K562 (cell line): ENCODE results near the gene AKAP13.

ENCODE experiments used
- BCLAF1 ChIP-seq, 2 experiments: fragments of 450-650 bp in 1 of 2; IDR thresholded peaks; 2 replicates each; pipeline ENCODE4 v1.6.1; 2011 to 2017; ENCODE audit warnings: low read depth in 2 of 2, antibody characterized with exemption in 1 of 2, borderline replicate concordance in 1 of 2, low read length in 1 of 2, mild to moderate bottlenecking in 1 of 2, mixed read lengths in 1 of 2; ENCODE audit not compliant: control insufficient read depth in 1 of 2
- BHLHE40 ChIP-seq: IDR thresholded peaks from 2 replicates; pipeline ENCODE4 v1.6.1; 2011; ENCODE audit warnings: low read length, improper control_type of control experiment
- CTCF ChIP-seq, 3 experiments: IDR thresholded peaks in 2 of 3; conservative IDR thresholded peaks in 1 of 3; 2 replicates each; pipeline ENCODE4 v1.5.1; 2011 to 2012; ENCODE audit warnings: low read length in 3 of 3, mild to moderate bottlenecking in 3 of 3, control low read depth in 2 of 3, improper control_type of control experiment in 1 of 3, inconsistent platforms in 1 of 3, low read depth in 1 of 3, mixed read lengths in 1 of 3, moderate library complexity in 1 of 3; ENCODE audit not compliant: insufficient read depth in 2 of 3
- EP300 ChIP-seq: IDR thresholded peaks from 2 replicates; pipeline ENCODE4 v1.6.1; 2012; ENCODE audit warnings: low read length, improper control_type of control experiment
- EZH2 ChIP-seq: IDR thresholded peaks from 2 replicates; pipeline ENCODE4 v1.6.1; 2012; ENCODE audit warnings: low read depth, mild to moderate bottlenecking, inconsistent platforms, low read length, borderline replicate concordance
- MAX ChIP-seq: sonication (generic); formaldehyde crosslinking; IDR thresholded peaks from 2 replicates; pipeline ENCODE4 v1.9.0; 2022; ENCODE audit warnings: mild to moderate bottlenecking, missing genetic modification reagents
- MLLT1 ChIP-seq, 2 experiments: fragments of 450-650 bp; IDR thresholded peaks; 2 replicates each; pipeline ENCODE4 v1.6.1; 2016
- SIN3A ChIP-seq, 2 experiments: fragments of 150-350 bp in 1 of 2; IDR thresholded peaks; 2 replicates each; pipeline ENCODE4 v1.6.1; 2011 to 2016; ENCODE audit warnings: borderline replicate concordance in 2 of 2, low read depth in 2 of 2, low read length in 2 of 2, mild to moderate bottlenecking in 2 of 2, moderate library complexity in 2 of 2; ENCODE audit not compliant: control insufficient read depth in 1 of 2
- ZNF263 ChIP-seq: sonication (generic); formaldehyde crosslinking; IDR thresholded peaks from 2 replicates; pipeline ENCODE4 v1.8.0; 2022; ENCODE audit warnings: mild to moderate bottlenecking, missing genetic modification reagents, borderline replicate concordance
- ZNF655 ChIP-seq: fragments of 250-450 bp; sonication (Bioruptor Pico); IDR thresholded peaks from 2 replicates; pipeline ENCODE4 v1.5.0; 2021

- TF ChIP-seq BHLHE40 (no peak), CTCF (IDR thresholded peaks at IDR 0.05 in 2 of 3, conservative IDR thresholded peaks at IDR 0.05 in 1 of 3; ENCODE audit: insufficient read depth in 2 of 3, low read depth in 1 of 3, low read length in 3 of 3) (no peak), ZNF263 (no peak), BCLAF1 (IDR thresholded peaks at IDR 0.05; ENCODE audit: borderline replicate concordance in 1 of 2, control insufficient read depth in 1 of 2, low read depth in 2 of 2, low read length in 1 of 2) (no peak), ZNF655 (CRISPR knock-in tag) (no peak), MAX (CRISPR knock-in tag) (no peak), MLLT1 (IDR thresholded peaks at IDR 0.05) (no peak), EZH2 (no peak), EP300 (no peak), SIN3A (IDR thresholded peaks at IDR 0.05; ENCODE audit: borderline replicate concordance in 2 of 2, control insufficient read depth in 1 of 2, low read depth in 2 of 2, low read length in 2 of 2) (no peak)
These were observed 233.7 kb downstream of the AKAP13 start for GRCh38 chr15:85614059-85614458.
